GM06990 (cell line): ENCODE data around the gene LZIC.

Source experiments
- DNase-seq: peaks from one replicate; pipeline ENCODE4 v3.0.0-alpha.2; 2011; ENCODE audit not compliant: insufficient read length; ENCODE audit errors: extremely low read depth
- H3K27me3 ChIP-seq: replicated peaks from 2 replicates; pipeline ENCODE4 v1.6.0; 2011; ENCODE audit warnings: low read length; ENCODE audit not compliant: control insufficient read depth, insufficient read depth
- H3K36me3 ChIP-seq: 2 replicates; pipeline ENCODE4 v1.5.1; 2011; ENCODE audit warnings: low read length; ENCODE audit not compliant: control insufficient read depth, insufficient read depth
- H3K4me3 ChIP-seq: replicated peaks from 2 replicates; pipeline ENCODE4 v1.5.1; 2011; ENCODE audit warnings: low read depth, mild to moderate bottlenecking, control low read depth, low read length
- TF ChIP-seq, protein P1 (sequence below): IDR thresholded peaks from 2 replicates; pipeline ENCODE4 v1.5.1; 2011; ENCODE audit warnings: low read length, control low read depth, mild to moderate bottlenecking, inconsistent platforms; ENCODE audit not compliant: insufficient read depth, poor library complexity, severe bottlenecking

LZIC gene

DNA sequence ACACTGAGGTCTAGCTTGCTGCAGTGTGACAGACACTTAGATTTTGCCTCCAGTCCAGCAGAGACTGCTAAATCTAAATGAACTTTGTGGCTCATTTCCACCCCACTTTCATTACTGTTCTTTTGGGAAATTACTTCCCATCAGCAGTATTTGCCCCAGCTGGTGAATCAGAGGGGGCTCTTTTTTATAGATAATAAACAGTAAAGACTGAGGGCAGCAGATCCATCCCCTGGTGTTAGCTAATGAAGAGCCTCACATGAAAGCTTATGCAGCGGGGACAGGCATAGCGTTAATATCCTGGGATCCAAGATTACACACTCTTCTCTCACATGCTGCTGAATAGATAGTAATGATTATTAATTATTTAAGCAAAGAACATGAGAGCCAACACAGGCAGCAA, 26.7 kb downstream of the LZIC start:
- TF ChIP-seq, protein P1, sequence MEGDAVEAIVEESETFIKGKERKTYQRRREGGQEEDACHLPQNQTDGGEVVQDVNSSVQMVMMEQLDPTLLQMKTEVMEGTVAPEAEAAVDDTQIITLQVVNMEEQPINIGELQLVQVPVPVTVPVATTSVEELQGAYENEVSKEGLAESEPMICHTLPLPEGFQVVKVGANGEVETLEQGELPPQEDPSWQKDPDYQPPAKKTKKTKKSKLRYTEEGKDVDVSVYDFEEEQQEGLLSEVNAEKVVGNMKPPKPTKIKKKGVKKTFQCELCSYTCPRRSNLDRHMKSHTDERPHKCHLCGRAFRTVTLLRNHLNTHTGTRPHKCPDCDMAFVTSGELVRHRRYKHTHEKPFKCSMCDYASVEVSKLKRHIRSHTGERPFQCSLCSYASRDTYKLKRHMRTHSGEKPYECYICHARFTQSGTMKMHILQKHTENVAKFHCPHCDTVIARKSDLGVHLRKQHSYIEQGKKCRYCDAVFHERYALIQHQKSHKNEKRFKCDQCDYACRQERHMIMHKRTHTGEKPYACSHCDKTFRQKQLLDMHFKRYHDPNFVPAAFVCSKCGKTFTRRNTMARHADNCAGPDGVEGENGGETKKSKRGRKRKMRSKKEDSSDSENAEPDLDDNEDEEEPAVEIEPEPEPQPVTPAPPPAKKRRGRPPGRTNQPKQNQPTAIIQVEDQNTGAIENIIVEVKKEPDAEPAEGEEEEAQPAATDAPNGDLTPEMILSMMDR: no peak
- DNase-seq: no peak
- Histone ChIP-seq H3K36me3 (no peaks in the 10 kb centered on the region), H3K27me3 (no peaks in the 10 kb centered on the region), H3K4me3 (no peak overlapping the region)

DNA sequence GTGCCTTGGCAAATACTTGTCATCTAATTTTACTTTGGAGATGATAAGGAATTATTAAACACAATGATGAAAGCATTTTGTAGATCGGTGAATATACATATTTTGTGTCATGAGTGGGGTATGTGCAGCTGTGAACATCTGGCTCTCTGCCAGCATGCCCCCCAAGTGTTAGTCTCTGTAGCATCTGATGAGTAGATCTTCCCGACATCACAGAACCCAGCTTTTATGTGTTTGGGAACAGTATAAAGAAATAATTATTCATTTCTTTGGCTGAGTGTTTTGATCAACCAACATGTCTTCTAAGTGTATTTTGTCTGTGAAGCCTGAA, 28.6 kb downstream of the LZIC start:
- TF ChIP-seq, protein P1: no peak
- H3K27me3 ChIP-seq: no peaks in the 10 kb centered on the region
- no peaks in the 10 kb centered on the region for H3K36me3 ChIP-seq
- no peak for DNase-seq
- H3K4me3 ChIP-seq: no peak overlapping the region

DNA sequence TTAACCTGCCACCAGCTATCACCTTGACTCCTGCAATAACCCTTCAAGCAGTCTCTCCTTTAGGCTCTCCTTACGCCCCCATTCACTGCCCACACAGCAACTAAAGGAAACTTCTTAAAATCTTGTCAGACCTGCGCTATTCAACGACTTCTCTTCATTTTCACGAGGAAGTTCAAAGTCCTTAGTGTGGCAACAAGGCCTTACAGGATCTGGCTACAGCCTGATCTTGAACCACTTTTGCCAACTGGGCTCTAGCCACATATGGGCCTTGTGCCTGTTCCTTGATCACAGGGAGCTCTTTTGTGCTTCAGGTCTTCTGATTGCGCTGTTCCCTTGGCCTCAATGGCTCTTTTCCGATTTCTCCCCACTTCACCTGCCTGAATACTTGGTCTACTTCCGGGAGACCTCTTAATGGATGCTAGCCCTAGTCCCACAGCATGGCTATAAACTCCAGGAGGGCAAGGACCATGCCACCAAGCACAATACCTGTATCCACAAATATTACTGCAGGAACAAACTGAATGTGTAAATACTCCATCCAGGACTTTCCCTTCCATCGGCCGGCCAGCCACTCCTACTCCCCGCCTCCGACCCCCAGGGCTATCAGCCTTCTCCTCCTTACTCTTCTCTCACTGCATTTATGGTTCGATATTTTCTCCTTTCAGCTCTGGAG, 30.8 kb downstream of the LZIC start:
- TF ChIP-seq, protein P1: no peak
- H3K36me3 ChIP-seq: no peaks in the 10 kb centered on the region
- no peaks in the 10 kb centered on the region for H3K27me3 ChIP-seq
- H3K4me3 ChIP-seq: no peak overlapping the region
- no peak for DNase-seq

DNA sequence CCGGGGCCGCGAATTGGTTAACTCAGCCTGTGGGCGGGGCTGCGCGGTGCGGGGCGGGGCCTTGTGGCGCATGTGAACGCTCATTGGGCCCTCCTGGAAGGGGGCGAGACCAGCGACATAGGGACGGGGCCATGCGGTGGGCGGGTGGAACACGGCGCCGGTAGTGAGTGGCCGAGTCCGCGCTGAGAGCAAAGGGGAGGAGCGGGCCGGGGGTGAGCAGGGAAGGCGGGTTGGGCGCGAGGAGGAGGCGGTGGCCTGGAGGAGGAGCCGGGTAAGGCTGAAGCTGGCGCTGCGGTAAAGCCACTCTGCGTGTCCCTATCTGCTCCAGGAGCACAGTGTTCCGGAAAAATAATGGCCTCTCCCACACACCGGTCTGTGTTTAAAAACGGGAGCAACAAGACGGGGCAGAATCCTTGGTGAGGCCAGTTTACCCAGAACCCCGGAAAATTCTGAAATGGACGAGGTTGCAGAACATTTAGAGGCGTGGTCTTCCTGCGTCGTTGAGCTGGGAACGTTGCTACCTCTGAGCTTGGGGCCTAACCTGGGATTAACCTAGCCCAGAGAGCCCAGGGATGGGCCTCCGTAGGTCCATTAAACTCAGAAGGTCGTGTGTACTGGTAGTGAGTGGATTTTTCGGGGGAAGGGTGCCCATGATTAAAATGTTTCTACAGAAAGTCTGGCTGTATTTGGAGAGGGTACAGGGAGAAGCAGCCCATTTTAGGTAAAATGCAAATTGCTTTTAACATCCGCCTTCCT, 32.6 kb downstream of the LZIC start:
- Histone ChIP-seq H3K36me3 (no peaks in the 10 kb centered on the region), H3K4me3 (peak overlapping the region; percentile 78), H3K27me3 (no peaks in the 10 kb centered on the region)
- TF ChIP-seq, protein P1: no peak
- peak; percentile 99 for DNase-seq

DNA sequence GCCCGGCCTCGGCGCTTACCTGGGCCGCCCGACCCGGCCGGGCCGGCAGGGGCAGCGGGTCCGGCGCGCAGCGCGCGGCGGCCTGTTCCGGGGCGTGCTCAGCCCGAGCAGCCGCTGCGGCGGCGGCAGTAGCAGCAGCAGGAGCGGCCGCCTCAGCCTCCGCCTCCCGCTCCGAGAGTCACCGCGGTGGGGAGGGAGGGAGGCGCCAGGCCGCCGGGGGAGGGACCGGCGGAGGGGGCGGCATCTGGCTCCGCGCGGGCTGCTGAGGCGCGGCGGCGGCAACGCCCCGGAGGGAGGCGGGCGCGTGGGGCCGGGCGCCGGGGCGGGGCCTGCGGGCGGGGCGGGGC, 33.1 kb downstream of the LZIC start, which contains the start of gene CTNNBIP1:
TSS of gene CTNNBIP1 (minus strand) at position 194 of the 347 bp plus-strand sequence. CDS start 38,205 bp downstream, outside the sequence.
- DNase-seq: no peak
- peak within 1 kb of the TSS; percentile 79 for H3K4me3 ChIP-seq
- TF ChIP-seq, protein P1: no peak
- no peaks in the 10 kb centered on the region for H3K27me3 ChIP-seq
- H3K36me3 ChIP-seq: no peaks in the 10 kb centered on the region
